OCI-LY1 (cell line): ENCODE data around the gene CUBN.

Experiments
- H2AFZ ChIP-seq: fragments of 200-600 bp; sonication (generic), shearing (Covaris generic); 2 replicates; pipeline ENCODE4 v1.6.0; 2014; ENCODE audit warnings: antibody characterized with exemption, mild to moderate bottlenecking, low read length
- H3F3A ChIP-seq: fragments of 200-600 bp; sonication (generic), shearing (Covaris generic); 2 replicates; pipeline ENCODE4 v1.6.0; 2014; ENCODE audit warnings: mild to moderate bottlenecking, antibody characterized with exemption, low read length, moderate library complexity; ENCODE audit not compliant: insufficient read depth
- H3K27ac ChIP-seq: fragments of 200-600 bp; sonication (generic); 2 replicates; pipeline ENCODE4 v1.5.1; 2014; ENCODE audit warnings: low read length, mixed run types, mild to moderate bottlenecking, low read depth; ENCODE audit not compliant: poor library complexity, severe bottlenecking
- H3K27me3 ChIP-seq: fragments of 200-600 bp; sonication (generic); 2 replicates; pipeline ENCODE4 v1.6.0; 2014; ENCODE audit warnings: antibody characterized with exemption, mild to moderate bottlenecking, low read length, moderate library complexity; ENCODE audit not compliant: insufficient read depth
- H3K36me3 ChIP-seq: fragments of 200-600 bp; sonication (generic); 2 replicates; pipeline ENCODE4 v1.6.1; 2014; ENCODE audit warnings: mild to moderate bottlenecking, antibody characterized with exemption, low read length, moderate library complexity, mixed read lengths; ENCODE audit not compliant: insufficient read depth
- H3K4me1 ChIP-seq: fragments of 200-600 bp; sonication (generic); 2 replicates; pipeline ENCODE4 v1.5.1; 2014; ENCODE audit warnings: mild to moderate bottlenecking, low read length, moderate library complexity; ENCODE audit not compliant: insufficient read depth, severe bottlenecking
- H3K4me2 ChIP-seq: fragments of 200-600 bp; sonication (generic), shearing (Covaris generic); 2 replicates; pipeline ENCODE4 v1.6.1; 2014; ENCODE audit warnings: low read length
- H3K4me3 ChIP-seq: fragments of 200-600 bp; sonication (generic); 2 replicates; pipeline ENCODE4 v1.5.1; 2014; ENCODE audit warnings: low read length, low read depth, mild to moderate bottlenecking, mixed read lengths; ENCODE audit not compliant: poor library complexity, severe bottlenecking
- H3K79me2 ChIP-seq: fragments of 200-600 bp; shearing (Covaris generic); 2 replicates; pipeline ENCODE4 v1.6.1; 2016; ENCODE audit warnings: mixed run types, low read length, mixed read lengths; ENCODE audit not compliant: insufficient read depth
- H3K9ac ChIP-seq: fragments of 200-600 bp; sonication (generic), shearing (Covaris generic); 2 replicates; pipeline ENCODE4 v1.6.1; 2014; ENCODE audit warnings: mild to moderate bottlenecking, low read length, mixed read lengths
- H3K9me2 ChIP-seq: fragments of 200-600 bp; sonication (generic), shearing (Covaris generic); 2 replicates; pipeline ENCODE4 v1.6.1; 2014; ENCODE audit warnings: low read depth, mild to moderate bottlenecking, low read length, mixed read lengths
- H3K9me3 ChIP-seq: fragments of 200-600 bp; shearing (Covaris generic); 2 replicates; pipeline ENCODE4 v1.6.1; 2014; ENCODE audit warnings: low read length, mixed read lengths
- H4K20me1 ChIP-seq: fragments of 200-600 bp; sonication (generic), shearing (Covaris generic); 2 replicates; pipeline ENCODE4 v1.6.0; 2016; ENCODE audit warnings: mild to moderate bottlenecking, low read length; ENCODE audit not compliant: insufficient read depth
- CTCF ChIP-seq: fragments of 200-600 bp; sonication (generic), shearing (Covaris generic); IDR thresholded peaks from 2 replicates; pipeline ENCODE4 v1.5.1; 2017; ENCODE audit warnings: mild to moderate bottlenecking, antibody characterized with exemption, low read length, moderate library complexity, mixed read lengths
- EZH2 ChIP-seq: fragments of 200-600 bp; sonication (generic), shearing (Covaris generic); IDR thresholded peaks from 2 replicates; pipeline ENCODE4 v1.8.0; 2017; ENCODE audit warnings: borderline replicate concordance, mixed run types, mild to moderate bottlenecking, antibody characterized with exemption, low read length, moderate library complexity, mixed read lengths

The CUBN gene

GRCh38 chr10:16884497-16884896 lies 245.1 kb downstream of the CUBN start:
- Histone ChIP-seq H3K9me3 (no peaks in the 10 kb centered on the region), H3F3A (no peaks in the 10 kb centered on the region), H4K20me1 (no peaks in the 10 kb centered on the region), H3K4me1 (no peaks in the 10 kb centered on the region), H3K27me3 (no peaks in the 10 kb centered on the region; the same call in 1 of the 2 replicates), H3K27ac (no peak overlapping the region), H3K36me3 (no peaks in the 10 kb centered on the region), H2AFZ (no peak overlapping the region), H3K4me2 (no peak overlapping the region), H3K9ac (no peak overlapping the region), H3K79me2 (no peaks in the 10 kb centered on the region), H3K9me2 (no peaks in the 10 kb centered on the region), H3K4me3 (no peak overlapping the region)
- TF ChIP-seq EZH2 (no peak), CTCF (no peak)

- no peaks in the 10 kb centered on the region for H3K36me3 ChIP-seq
- H3K4me3 ChIP-seq, result no peak overlapping the region
- no peaks in the 10 kb centered on the region for H3F3A ChIP-seq
- no peaks in the 10 kb centered on the region for H4K20me1 ChIP-seq
- TF ChIP-seq CTCF (no peak), EZH2 (no peak)
- H3K27me3 ChIP-seq, result no peaks in the 10 kb centered on the region; the same call in 1 of the 2 replicates
- no peak overlapping the region for H3K27ac ChIP-seq
- H3K9ac ChIP-seq, result no peak overlapping the region
- H3K4me1 ChIP-seq, result no peaks in the 10 kb centered on the region
- no peaks in the 10 kb centered on the region for H3K9me3 ChIP-seq
- H3K4me2 ChIP-seq, result no peak overlapping the region
- H2AFZ ChIP-seq, result no peak overlapping the region
- H3K79me2 ChIP-seq, result no peaks in the 10 kb centered on the region
- H3K9me2 ChIP-seq, result no peaks in the 10 kb centered on the region
These were observed 246.5 kb downstream of the CUBN start for GRCh38 chr10:16883084-16883483.

- Histone ChIP-seq H3K36me3 (no peaks in the 10 kb centered on the region), H3K27ac (no peak overlapping the region), H3K79me2 (no peaks in the 10 kb centered on the region), H3K27me3 (no peaks in the 10 kb centered on the region), H3K4me1 (no peaks in the 10 kb centered on the region), H4K20me1 (no peaks in the 10 kb centered on the region), H2AFZ (no peak overlapping the region), H3K9ac (no peak overlapping the region), H3K4me3 (no peak overlapping the region), H3F3A (no peaks in the 10 kb centered on the region), H3K4me2 (no peak overlapping the region), H3K9me2 (no peaks in the 10 kb centered on the region), H3K9me3 (no peaks in the 10 kb centered on the region)
- TF ChIP-seq EZH2 (no peak), CTCF (no peak)
These were observed 259.3 kb downstream of the CUBN start for GRCh38 chr10:16870331-16870730.
